DLD1 (cell line): Measurements from ENCODE around the gene B4GAT1.
"Not testable (repeated sequence)": the region's sequence is repeated elsewhere in the genome, so short reads cannot be mapped to it uniquely, and the experiment has no call there.

Experiments used
- in situ Hi-C: cut with HindIII; loops from 2 replicates; pipeline ENCODE4 v1.10.0; 2017; ENCODE audit warnings: low sequenced_read_pairs

The B4GAT1 gene

DNA sequence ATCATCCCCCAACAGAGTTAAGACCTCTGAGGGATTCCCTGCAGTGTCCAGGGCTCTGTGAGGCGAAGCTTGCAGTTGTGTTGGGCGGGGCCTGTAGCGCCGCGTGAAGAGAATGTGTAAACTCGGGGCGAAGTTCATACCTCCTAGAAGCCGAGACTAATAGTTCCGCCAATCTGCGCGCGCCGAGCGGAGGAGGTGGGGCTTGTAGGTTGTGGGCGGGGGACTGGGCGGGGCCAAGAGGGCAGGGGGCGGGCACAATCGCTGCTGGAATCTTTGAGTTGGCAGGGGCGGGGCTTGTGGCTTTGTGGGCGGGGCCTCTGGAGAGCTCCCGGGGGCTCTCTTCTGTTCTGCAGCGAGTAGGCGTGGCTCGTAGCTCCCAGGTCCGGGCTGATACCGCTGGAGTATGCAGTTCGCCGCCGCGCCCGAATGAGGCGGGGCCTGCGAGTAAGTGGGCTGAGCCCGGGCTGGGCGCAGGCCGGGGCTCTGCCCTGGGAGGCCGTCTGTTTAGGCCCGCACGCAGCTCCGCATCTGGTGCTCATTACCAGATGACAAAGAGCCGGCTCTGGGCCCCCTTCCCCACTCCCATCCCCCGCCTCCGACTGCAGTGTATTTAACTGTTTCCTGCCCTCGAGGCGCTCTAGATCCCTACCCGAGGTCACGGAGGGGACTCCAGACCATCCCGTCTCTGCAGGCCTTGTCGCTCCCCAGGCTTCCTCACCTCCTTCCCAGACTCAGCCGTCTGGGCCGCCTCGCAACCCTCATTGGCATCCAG is 34.7 kb downstream of the B4GAT1 start:
- in situ Hi-C loops = no loop called here

DNA sequence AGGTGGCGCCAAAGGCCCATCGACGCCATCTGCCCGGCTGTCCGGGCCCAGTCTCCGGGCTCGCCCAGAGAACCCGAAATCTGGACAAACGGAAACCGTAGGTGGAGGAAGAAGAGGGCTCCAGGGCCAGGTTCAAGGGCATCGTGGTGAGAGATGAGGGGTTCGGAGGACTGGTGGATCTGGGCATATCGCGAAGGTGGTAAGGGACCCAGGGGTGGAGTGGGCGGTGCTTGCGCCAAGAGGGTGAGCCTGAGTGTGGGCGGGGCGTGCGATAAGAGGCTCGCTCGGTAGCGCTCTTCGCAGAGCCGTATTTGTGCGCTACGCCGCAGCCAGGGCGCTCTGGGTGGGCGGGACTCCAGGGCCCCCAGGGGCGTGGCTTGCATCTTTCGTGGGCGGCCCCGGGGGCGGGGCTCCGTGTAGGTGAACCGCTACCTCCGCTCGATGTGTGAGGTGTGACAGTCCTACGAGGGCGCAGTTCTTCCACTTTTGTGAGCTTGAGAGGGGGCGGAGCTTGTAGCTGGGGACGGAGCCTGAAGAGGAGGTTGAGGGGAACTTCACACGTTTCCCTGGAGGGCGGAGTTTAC is 35.4 kb downstream of the B4GAT1 start:
- in situ Hi-C loops = no loop called here

DNA sequence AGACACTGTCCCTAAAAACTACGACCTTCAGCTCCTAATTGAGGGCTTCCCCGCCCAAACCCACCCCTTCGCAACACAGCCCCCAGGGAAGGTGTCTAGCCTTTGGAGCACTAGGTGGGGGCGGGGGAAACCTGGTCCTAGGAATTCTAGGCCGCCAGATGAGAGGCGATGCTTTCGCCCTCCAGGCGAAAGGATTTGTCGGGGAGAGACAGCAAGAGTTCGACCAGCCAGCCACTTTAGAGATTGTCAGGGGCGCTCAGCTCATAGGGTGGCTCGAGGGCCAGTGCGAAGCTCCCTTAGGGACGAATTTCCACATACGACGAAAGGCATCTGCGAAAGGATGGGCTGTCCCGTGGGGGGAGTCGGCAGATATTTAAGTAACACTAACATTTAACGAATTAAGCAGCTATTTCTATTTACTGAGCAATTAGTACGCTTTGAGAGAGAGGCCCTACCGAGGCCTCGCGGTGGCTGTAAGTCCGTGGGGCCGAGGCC is 35.9 kb downstream of the B4GAT1 start:
- in situ Hi-C loops = no loop called here

DNA sequence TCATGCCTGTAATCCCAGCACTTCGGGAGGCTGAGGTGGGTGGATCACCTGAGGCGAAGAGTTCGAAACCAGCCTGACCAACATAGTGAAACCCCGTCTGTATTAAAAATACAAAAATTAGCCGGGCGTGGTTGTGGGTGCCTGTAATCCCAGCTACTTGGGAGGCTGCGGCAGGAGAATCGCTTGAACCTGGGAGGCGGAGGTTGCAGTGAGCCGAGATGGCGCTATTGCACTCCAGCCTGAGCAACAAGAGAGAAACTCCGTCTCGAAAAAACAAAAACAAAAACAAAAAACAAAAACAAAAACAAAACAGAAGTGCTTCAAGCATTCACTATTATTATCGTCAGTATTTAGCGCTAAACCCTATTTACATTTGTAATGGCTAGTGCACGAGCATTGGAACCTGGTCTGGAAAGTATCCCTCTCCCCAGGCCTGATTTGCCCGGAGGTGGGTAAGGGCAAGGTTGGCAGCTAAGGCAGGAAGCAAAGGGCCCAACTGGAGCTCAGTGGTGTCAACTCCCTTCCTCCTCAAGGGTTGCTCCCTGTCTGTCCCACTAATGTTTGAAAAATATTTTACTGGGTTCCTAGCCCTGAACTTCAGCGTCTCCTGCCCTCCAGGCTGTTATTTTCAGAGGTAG is 36.5 kb downstream of the B4GAT1 start:
- in situ Hi-C loops = not testable (repeated sequence)

GRCh38 chr11:66310324-66310723 is 37.1 kb downstream of the B4GAT1 start:
- in situ Hi-C loops = no loop called here

DNA sequence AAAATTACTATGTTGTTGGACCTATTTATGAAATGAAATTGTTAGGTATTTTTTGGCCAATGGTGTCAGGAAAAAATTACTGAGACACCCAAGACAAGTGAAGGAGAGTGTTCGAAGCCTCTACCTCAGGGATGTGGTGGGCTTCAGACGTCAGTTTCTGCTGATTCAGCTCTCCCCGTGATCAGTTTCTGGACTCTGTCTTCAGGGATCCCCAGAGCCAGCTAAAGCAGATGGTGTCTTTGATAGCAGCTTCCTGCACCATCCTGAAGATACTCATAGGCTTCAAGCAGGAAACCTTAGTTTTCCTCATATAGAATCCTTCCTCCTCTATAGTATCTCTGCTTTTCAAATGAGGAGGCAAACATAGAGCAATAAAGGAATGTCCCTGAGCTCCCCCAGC is 38.0 kb downstream of the B4GAT1 start:
- in situ Hi-C loops = no loop called here

- in situ Hi-C loops = no loop called here
These were observed 44.8 kb downstream of the B4GAT1 start for GRCh38 chr11:66302656-66303055.

DNA sequence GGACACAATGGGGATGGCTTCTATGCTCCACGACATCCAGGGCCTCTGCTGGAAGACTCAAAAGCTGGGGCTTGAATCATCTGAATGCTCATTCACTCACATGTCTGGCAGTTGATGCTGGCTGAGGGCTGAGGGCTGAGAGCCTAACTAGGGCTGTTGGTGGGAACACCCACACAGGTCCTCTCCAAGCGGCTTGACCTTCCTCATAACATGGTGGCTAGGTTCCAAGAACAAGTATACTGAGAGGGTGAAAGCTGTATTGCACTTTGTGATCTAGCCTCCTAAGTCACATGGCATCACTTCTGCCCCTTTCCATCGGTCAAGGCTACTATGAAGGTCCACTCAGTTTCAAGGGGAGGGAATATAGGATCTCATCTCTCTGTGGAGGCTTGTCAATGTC is 48.2 kb downstream of the B4GAT1 start:
- in situ Hi-C loops = no loop called here

GRCh38 chr11:66297610-66298009 is 49.8 kb downstream of the B4GAT1 start:
- in situ Hi-C loops = no loop called here
